ENCODE measurements around the gene ZG16.
"Not testable (repeated sequence)": the region's sequence is repeated elsewhere in the genome, so short reads cannot be mapped to it uniquely, and the experiment has no call there.

Gene ZG16

DNA sequence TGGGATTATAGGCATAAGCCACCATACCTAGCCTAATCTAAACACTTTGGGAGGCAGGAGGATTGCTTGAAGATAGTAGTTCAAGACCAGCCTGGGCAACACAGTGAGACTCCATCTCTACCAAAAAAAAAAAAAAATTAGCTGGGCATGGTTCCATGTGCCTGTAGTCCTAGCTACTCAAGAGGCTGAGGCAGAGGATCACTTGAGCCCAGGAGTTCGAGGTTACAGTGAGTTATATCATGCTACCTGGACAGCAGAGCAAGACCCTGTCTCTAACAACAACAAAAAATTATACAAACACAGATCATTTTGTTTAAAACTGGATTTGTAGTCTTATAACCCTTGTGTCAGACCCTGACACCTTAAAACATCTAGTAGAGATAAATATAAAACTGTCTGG, 24.5 kb upstream of the ZG16 start:
- no peak for DNase-seq

GRCh38 chr16:29756654-29757053, 21.4 kb upstream of the ZG16 start:
- DNase-seq, result no peak

DNA sequence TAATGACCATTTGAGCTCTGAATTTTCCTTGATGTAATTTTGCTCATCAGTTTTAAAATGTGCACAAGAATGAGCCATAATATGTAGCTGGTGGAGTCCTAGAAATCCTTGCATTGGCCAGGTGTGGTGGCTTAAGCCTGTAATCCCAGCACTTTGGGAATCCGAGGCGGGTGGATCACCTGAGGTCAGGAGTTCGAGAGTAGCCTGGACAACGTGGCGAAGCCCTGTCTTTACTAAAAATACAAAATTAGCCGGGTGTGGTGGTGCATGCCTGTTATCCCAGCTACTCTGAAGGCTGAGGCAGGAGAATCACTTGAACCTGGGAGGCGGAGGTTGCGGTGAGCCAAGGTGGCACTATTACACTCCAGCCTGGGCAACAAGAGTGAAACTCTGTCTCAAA, 21.0 kb upstream of the ZG16 start:
- not testable (repeated sequence) for DNase-seq

DNA sequence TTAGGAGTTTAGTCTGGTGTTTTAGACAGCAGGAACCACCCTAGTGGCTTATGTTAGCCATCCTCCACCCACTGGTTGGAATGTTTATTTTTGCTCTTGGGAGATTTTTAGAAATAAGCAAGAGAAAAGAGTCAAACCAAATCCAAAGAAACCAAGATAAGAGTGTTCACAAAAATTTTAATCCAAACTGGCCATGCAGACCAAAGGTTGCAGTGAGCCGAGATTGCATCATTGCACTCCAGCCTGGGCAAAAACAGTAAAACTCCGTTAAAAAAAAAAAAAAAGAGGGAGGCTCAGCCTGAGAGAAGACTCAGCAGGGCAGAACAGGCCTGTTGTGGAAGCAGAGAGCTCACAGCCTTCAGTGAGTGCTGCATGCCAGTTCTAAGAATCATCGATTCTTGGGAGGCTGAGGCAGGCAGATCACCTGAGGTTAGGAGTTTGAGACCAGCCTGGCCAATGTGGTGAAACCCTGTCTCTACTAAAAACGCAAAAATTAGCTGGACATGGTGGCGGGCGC, 20.0 kb upstream of the ZG16 start:
- DNase-seq, result no peak

- no peak for DNase-seq
These were observed 17.3 kb upstream of the ZG16 start for GRCh38 chr16:29760567-29761279.

DNA sequence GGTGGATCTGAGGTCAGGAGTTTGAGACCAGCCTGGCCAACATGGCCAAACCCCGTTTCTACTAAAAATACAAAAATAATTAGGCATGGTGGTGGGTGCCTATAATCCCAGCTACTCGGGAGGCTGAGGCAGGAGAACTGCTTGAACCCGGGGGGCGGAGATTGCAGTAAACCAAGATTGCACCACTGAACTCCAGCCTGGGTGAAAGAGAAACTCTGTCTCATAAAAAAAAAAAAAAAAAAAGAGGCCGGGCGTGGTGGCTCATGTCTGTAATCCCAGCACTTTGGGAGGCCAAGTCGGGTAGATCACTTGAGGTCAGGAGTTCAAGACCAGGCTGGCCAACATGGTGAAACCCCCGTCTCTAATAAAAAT, 16.8 kb upstream of the ZG16 start:
- DNase-seq, result not testable (repeated sequence)

DNA sequence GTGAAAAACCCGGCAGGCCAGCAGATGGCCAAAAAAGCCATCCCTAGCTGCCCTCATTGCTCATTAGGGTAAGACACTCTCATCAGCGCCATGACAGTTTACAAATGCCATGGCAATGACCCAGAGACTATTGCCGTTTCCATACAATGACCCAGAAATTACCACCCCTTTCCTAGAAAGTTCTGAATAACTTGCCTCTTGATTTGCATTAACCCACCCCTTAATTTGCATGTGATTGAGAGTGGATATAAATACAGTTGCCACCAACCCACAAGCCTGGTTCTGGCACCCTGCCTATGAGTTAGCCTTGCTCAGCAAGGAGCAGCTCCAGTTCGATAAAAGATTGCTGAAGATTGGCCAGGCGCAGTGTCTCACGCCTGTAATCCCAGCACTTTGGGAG, 16.2 kb upstream of the ZG16 start:
- DNase-seq, result no peak

GRCh38 chr16:29763326-29763725, 14.7 kb upstream of the ZG16 start:
- DNase-seq, result no peak

- no peak for DNase-seq
These were observed 12.7 kb upstream of the ZG16 start for GRCh38 chr16:29765167-29766032.

DNA sequence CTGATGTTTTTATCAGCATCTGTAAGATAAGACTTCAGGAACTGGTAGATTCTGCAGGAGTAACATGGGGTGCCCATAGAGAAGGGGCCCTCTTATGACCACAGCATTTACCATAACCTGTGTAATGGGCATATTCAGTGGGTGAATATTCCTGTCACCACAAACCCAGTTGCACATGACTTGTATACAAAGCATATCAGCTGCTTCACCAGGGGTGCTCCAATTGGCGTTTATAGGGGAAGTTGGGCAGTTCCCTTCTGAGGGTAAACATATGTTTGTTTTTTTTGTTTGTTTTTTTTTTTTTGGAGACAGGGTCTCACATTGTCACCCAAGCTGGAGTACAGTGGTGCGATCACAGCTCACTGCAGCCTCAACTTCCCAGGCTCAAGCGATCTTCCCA, 11.5 kb upstream of the ZG16 start:
- no peak for DNase-seq

GRCh38 chr16:29767062-29767461, 11.0 kb upstream of the ZG16 start:
- no peak for DNase-seq

DNA sequence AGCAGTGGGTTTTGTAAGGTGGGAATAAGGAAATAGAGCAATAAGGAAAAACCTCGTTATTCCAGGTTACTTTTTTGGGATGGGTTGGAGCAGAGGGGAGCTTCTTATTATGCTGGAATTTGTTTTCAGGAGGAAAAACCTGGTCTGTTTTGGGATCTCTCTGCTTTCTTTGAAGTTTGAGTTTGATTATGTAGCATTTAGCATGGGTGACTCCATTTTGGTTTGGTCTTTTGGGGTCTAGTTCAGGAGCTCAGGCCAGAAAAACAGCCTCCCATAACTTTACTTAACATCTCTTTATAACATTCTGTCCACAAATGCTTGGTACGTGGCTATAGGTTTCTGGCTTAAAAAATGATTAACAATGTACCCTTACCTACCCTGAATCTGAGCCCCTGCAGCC, 8.5 kb upstream of the ZG16 start:
- no peak for DNase-seq

GRCh38 chr16:29770250-29770929, 7.7 kb upstream of the ZG16 start:
- no peak for DNase-seq

- DNase-seq, result not testable (repeated sequence)
These were observed 5.7 kb upstream of the ZG16 start for GRCh38 chr16:29772330-29772729.

DNA sequence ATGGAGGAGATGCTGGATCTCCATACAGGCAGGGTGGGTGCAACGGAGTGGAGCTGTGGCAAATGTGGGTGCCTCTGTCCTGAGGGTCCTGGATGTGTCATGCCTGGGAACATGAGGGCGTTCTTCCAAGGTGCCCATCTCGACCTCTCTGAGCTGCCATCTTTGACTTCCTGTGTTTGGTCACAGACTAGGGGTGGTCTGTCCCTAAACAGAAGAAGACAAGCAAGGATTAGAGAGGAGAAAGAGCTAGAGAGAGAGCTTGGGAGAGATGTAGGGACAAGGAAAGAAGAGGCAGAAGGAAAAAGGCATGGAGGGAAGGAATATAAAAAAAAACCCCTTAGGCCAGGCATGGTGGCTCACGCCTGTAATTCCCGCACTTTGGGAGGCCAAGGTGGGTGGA, 3.3 kb upstream of the ZG16 start:
- DNase-seq, result no peak

DNA sequence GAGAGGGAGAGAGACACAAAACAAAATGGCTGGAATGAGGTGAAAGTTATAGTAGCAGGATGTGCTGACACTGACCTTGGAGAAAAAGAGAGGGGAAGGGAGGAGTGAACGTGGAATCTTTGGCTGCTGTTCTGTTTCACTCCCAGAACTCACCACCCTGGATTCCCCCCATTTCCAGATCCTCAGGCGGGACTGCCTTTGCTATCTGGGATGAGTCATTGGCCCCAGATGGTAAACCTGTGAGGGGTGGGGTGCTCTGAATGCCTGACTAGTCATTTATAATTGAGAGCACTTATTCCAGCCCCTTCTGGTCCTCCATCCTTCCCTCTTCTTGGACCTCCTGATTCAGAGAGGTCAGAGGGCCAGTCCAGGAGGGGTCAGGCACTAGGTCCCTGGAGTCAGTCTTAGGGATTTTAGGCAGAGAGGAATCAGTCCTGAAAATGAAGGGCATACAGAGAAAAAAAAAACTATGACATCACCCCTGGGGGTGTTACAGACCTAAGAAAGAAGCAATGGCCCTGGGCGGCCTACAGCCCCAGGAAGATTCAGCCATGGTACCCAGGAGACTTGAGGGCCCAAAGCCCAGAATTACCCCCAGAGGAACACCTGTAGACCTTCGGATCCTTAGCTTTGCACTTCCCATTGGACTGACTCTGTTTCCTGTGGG, 2.2 kb upstream of the ZG16 start:
- no peak for DNase-seq

- no peak for DNase-seq
These were observed 1.4 kb downstream of the ZG16 start for GRCh38 chr16:29779474-29779873.

DNA sequence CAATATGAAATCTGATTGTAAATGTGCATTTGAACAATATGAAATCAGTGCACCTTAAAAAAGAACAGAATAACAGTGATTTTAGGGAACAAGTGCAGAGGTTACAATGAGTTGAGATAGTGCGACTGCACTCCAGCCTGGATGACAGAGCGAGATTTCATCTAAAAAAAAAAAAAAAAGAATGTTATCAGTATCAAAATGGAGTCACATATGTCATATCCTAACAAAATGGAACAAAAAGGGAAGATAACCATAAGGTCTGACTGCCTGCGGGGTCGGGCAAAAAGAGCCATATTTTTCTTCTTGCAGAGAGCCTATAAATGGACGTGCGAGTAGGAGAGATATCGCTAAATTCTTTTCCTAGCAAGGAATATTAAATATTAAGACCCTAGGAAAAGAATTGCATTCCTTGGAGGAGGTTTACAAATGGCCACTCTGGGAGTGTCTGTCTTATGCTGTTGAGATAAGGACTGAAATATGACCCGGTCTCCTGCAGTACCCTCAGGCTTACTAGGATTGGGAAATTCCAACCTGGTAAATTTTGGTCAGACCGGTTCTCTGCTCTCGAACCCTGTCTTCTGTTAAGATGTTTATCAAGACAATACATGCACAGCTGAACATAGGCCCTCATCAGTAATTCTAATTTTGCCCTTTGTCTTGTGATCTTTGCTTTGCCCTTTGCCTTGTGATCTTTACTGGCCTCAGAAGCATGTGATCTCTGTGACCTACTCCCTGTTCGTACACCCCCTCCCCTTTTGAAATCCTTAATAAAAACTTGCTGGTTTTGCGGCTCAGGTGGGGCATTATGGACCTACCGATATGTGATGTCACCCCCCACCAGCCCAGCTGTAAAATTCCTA, 5.3 kb downstream of the ZG16 start:
- DNase-seq, result not testable (repeated sequence)

GRCh38 chr16:29784157-29784556, 6.1 kb downstream of the ZG16 start:
- DNase-seq, result no peak

- DNase-seq, result peak in 1 of 2 donors; percentile 10
These were observed 6.9 kb downstream of the ZG16 start for GRCh38 chr16:29784901-29785500.

- DNase-seq, result not testable (repeated sequence)
These were observed 9.1 kb downstream of the ZG16 start for GRCh38 chr16:29787155-29787554.

DNA sequence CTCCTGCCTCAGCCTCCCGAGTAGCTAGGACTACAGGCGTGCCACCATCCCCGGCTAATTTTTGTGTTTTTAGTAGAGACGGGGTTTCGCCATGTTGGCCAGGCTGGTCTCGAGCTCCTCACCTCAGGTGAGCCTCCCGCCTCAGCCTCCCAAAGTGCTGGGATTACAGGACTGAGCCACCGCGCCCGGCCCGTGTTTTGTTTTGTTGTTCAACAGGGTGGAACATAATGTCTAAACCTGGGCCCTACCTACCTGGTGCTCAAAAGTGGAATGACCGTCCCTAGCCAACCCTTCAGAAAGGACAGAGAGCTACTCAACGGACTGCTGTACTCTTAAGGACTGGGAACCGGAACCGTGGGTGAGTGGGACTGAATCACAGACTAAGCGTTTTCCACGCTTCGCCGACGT, 11.7 kb downstream of the ZG16 start:
- no peak for DNase-seq
